MG63 (cell line): ENCODE results near the gene PRKCG. TPM values are rescaled to one million over a fixed set of nuclear protein-coding genes. Genes with fewer than 3 reads are reported as not detected.
"Not testable (repeated sequence)": the region's sequence is repeated elsewhere in the genome, so short reads cannot be mapped to it uniquely, and the experiment has no call there.

ENCODE experiments used
- DNase-seq: peaks from one replicate; pipeline ENCODE4 v3.0.0-alpha.2; 2020
- H3K27me3 ChIP-seq: fragments of 250-450 bp; sonication (Bioruptor Pico); 2 replicates; pipeline ENCODE4 v1.5.1; 2020; ENCODE audit warnings: mild to moderate bottlenecking, moderate library complexity
- H3K36me3 ChIP-seq: fragments of 250-450 bp; sonication (Bioruptor Pico); 2 replicates; pipeline ENCODE4 v1.5.1; 2020; ENCODE audit warnings: mild to moderate bottlenecking, moderate library complexity
- H3K4me3 ChIP-seq: fragments of 250-450 bp; sonication (Bioruptor Pico); 2 replicates; pipeline ENCODE4 v1.5.1; 2020; ENCODE audit warnings: mild to moderate bottlenecking, moderate library complexity
- H3K9me3 ChIP-seq: fragments of 250-450 bp; sonication (Bioruptor Pico); 2 replicates; pipeline ENCODE4 v1.5.1; 2020; ENCODE audit warnings: mild to moderate bottlenecking, moderate library complexity
- total RNA-seq: library from RNA; depleted of rRNA; stranded (reverse); fragments of >200 nt; shearing (Covaris generic); gene quantifications from 2 replicates; pipeline ENCODE4 v1.2.3, GENCODE V29; 2014; ENCODE audit warnings: low replicate concordance

PRKCG gene
- total RNA-seq, 1 experiment from 2014 or later = not detected

- H3K4me3 ChIP-seq = peak overlapping the region; percentile 97
- peaks cover 35% of the 10 kb centered on the region for H3K36me3 ChIP-seq
- peak; percentile 97 for DNase-seq
- H3K27me3 ChIP-seq = no peaks in the 10 kb centered on the region
- H3K9me3 ChIP-seq = no peaks in the 10 kb centered on the region
Measured at GRCh38 chr19:53868892-53869804, 12.8 kb upstream of the PRKCG start.

DNA sequence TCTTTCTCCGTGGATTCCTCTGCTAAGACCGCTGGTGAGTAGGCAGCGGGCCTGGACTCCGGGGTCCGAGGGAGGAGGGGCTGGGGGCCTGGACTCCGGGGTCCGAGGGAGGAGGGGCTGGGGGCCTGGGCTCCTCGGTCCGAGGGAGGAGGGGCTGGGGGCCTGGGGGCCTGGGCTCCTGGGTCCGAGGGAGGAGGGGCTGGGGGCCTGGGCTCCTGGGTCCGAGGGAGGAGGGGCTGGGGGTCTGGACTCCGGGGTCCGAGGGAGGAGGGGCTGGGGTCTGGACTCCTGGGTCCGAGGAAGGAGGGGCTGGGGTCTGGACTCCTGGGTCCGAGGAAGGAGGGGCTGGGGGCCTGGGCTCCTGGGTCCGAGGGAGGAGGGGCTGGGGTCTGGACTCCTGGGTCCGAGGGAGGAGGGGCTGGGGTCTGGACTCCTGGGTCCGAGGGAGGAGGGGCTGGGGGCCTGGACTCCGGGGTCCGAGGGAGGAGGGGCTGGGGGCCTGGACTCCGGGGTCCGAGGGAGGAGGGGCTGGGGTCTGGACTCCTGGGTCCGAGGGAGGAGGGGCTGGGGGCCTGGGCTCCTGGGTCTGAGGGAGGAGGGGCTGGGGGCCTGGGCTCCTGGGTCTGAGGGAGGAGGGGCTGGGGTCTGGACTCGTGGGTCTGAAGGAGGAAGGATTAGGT lies 12.1 kb upstream of the PRKCG start:
- H3K4me3 ChIP-seq = peak overlapping the region; percentile 97
- not testable (repeated sequence) for H3K9me3 ChIP-seq, DNase-seq, H3K27me3 ChIP-seq
- H3K36me3 ChIP-seq = peaks cover 43% of the 10 kb centered on the region

GRCh38 chr19:53870485-53870844 lies 11.5 kb upstream of the PRKCG start:
- no peaks in the 10 kb centered on the region for H3K27me3 ChIP-seq
- H3K36me3 ChIP-seq = peaks cover 44% of the 10 kb centered on the region
- DNase-seq = no peak
- H3K4me3 ChIP-seq = peak overlapping the region; percentile 20
- no peaks in the 10 kb centered on the region for H3K9me3 ChIP-seq

DNA sequence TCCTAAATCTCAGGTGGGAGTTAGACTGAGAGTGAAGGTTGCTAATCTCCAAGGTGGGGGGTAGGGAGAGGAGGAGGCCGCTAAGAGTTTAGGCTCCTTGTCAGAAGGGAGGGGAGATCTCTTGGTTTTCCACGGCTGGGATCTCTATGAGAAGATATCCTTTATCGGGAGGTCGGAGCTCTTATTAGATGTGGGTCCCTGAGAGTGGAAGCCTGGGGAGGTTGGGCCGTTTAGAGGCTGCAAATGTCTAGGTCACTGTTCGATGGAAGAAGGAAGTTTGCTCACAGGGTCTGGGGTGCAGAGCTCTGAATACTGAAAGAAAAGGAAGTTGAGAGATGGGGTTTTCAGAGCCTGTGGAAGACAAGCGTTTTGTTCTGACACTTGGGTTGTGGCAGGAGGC lies 10.5 kb upstream of the PRKCG start:
- H3K4me3 ChIP-seq = no peak overlapping the region
- H3K9me3 ChIP-seq = no peaks in the 10 kb centered on the region
- no peaks in the 10 kb centered on the region for H3K27me3 ChIP-seq
- DNase-seq = no peak
- peaks cover 49% of the 10 kb centered on the region for H3K36me3 ChIP-seq

- DNase-seq = no peak
- no peaks in the 10 kb centered on the region for H3K9me3 ChIP-seq
- peaks cover 52% of the 10 kb centered on the region for H3K36me3 ChIP-seq
- H3K4me3 ChIP-seq = no peak overlapping the region
- no peaks in the 10 kb centered on the region for H3K27me3 ChIP-seq
Measured at GRCh38 chr19:53872762-53873161, 9.2 kb upstream of the PRKCG start.

DNA sequence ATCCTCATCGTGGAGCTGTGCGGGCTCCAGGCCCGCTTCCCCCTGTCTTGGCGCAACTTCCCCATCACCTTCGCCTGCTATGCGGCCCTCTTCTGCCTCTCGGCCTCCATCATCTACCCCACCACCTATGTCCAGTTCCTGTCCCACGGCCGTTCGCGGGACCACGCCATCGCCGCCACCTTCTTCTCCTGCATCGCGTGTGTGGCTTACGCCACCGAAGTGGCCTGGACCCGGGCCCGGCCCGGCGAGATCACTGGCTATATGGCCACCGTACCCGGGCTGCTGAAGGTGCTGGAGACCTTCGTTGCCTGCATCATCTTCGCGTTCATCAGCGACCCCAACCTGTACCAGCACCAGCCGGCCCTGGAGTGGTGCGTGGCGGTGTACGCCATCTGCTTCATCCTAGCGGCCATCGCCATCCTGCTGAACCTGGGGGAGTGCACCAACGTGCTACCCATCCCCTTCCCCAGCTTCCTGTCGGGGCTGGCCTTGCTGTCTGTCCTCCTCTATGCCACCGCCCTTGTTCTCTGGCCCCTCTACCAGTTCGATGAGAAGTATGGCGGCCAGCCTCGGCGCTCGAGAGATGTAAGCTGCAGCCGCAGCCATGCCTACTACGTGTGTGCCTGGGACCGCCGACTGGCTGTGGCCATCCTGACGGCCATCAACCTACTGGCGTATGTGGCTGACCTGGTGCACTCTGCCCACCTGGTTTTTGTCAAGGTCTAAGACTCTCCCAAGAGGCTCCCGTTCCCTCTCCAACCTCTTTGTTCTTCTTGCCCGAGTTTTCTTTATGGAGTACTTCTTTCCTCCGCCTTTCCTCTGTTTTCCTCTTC lies 8.0 kb upstream of the PRKCG start:
- no peaks in the 10 kb centered on the region; the same call in 1 of the 2 replicates for H3K27me3 ChIP-seq
- H3K9me3 ChIP-seq = no peaks in the 10 kb centered on the region
- DNase-seq = no peak
- H3K4me3 ChIP-seq = no peak overlapping the region
- H3K36me3 ChIP-seq = peaks cover 52% of the 10 kb centered on the region

DNA sequence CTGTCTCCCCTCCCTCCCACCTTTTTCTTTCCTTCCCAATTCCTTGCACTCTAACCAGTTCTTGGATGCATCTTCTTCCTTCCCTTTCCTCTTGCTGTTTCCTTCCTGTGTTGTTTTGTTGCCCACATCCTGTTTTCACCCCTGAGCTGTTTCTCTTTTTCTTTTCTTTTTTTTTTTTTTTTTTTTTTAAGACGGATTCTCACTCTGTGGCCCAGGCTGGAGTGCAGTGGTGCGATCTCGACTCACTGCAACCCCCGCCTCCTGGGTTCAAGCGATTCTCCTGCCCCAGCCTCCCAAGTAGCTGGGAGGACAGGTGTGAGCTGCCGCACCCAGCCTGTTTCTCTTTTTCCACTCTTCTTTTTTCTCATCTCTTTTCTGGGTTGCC lies 7.4 kb upstream of the PRKCG start:
- H3K36me3 ChIP-seq = peaks cover 52% of the 10 kb centered on the region
- DNase-seq = no peak
- H3K27me3 ChIP-seq = peaks cover 3% of the 10 kb centered on the region
- H3K4me3 ChIP-seq = no peak overlapping the region
- no peaks in the 10 kb centered on the region for H3K9me3 ChIP-seq

DNA sequence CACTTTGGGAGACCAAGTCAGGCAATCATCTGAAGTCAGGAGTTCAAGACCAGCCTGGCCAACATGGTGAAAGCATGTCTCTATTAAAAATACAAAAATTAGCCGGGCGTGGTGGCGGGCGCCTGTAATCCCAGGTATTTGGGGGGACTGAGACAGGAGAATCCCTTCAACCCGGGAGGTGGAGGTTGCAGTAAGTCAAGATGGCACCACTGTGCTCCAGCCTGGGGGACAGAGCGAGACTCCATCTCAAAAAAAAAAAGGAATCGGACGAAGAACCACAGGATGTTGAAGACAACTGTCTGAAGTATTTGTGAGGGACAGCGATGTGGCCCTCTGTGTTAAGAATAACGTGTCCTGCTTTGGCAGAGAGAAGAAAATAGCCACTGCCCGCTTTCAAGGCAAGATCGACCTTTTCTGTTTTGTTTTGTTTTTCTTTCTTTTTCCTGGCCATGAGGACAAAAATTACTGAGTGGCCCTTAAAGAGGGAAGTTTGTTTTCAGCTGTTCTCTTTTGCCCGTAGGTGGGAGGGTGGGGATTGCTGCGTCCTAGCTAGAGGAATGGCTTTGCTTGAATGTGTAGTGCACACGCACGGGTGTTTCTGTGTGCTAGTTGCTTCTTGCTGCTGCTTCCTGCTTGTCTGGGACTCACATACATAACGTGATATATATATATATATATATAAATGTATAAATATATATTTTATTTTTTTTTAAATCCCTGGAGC lies 6.2 kb upstream of the PRKCG start:
- Histone ChIP-seq H3K27me3 (peaks cover 7% of the 10 kb centered on the region), H3K36me3 (peaks cover 47% of the 10 kb centered on the region), H3K4me3 (no peak overlapping the region), H3K9me3 (no peaks in the 10 kb centered on the region)
- no peak for DNase-seq

DNA sequence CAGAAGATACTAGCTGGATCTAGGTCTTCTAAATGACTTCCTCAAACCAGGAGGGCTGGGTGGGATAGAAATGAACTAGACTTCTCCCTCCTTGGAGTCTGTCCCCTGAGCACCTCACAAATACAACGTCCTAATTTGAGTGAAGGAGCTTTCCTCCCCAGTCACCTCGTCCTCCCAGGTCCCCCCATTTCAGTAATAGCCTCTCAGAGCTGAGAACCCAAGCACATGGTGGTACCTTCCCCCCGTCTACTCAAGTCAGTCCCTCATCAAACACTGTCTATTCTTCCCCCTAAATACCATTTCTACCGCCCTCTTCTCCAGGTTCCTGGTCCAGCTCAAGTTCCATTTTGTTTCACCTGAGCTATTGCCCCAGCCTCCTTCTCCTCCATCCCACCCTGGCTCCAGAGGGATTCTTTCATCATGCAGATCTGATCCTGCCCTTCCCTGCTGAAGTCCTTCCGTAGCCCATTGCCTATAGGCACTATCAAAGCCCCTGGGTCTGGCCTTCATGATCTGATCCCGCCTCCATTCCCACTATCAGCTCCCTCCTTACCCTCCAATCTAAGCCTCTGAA lies 5.3 kb upstream of the PRKCG start:
- Histone ChIP-seq H3K9me3 (no peaks in the 10 kb centered on the region), H3K27me3 (peaks cover 15% of the 10 kb centered on the region), H3K36me3 (peaks cover 38% of the 10 kb centered on the region), H3K4me3 (no peak overlapping the region)
- no peak for DNase-seq

DNA sequence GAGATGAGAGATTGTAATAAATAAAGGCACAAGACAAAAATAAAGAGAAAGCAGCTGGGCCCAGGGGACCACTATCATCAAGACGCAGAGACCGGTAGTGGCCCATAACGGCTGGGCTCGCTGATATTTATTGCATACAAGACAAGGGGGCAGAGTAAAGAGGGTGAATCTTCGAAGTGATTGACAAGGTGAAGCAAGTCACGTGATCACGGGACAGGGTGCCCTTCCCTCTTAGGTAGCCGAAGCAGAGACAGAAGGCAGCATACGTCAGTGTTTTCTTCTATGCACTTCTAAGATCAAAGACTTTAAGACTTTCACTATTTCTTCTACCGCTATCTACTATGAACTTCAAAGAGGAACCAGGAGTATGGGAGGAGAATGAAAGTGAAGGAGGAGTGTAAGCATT lies 4.6 kb upstream of the PRKCG start:
- H3K4me3 ChIP-seq = no peak overlapping the region
- no peak for DNase-seq
- peaks cover 33% of the 10 kb centered on the region for H3K36me3 ChIP-seq
- no peaks in the 10 kb centered on the region for H3K9me3 ChIP-seq
- peaks cover 22% of the 10 kb centered on the region for H3K27me3 ChIP-seq

DNA sequence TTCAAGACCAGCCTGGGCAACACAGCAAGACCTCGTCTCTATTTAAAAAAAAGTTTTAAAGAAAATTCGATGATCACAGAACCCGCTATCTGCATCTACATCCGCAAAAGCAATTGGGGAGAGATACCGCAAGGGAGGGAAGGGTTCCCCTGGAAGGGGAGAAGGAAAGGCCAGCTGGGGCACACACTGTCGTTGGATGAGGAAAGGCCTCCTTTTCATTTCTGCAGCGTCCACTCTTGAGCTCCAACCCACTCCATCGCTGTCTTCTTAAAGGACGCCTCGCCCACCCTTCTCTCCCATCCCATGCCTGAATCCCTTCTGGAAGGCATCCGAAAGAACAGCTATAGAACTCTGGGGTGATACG lies 3.2 kb upstream of the PRKCG start:
- DNase-seq = no peak
- H3K36me3 ChIP-seq = peaks cover 21% of the 10 kb centered on the region
- peaks cover 33% of the 10 kb centered on the region for H3K27me3 ChIP-seq
- peak overlapping the region; percentile 48 for H3K4me3 ChIP-seq
- H3K9me3 ChIP-seq = no peaks in the 10 kb centered on the region

DNA sequence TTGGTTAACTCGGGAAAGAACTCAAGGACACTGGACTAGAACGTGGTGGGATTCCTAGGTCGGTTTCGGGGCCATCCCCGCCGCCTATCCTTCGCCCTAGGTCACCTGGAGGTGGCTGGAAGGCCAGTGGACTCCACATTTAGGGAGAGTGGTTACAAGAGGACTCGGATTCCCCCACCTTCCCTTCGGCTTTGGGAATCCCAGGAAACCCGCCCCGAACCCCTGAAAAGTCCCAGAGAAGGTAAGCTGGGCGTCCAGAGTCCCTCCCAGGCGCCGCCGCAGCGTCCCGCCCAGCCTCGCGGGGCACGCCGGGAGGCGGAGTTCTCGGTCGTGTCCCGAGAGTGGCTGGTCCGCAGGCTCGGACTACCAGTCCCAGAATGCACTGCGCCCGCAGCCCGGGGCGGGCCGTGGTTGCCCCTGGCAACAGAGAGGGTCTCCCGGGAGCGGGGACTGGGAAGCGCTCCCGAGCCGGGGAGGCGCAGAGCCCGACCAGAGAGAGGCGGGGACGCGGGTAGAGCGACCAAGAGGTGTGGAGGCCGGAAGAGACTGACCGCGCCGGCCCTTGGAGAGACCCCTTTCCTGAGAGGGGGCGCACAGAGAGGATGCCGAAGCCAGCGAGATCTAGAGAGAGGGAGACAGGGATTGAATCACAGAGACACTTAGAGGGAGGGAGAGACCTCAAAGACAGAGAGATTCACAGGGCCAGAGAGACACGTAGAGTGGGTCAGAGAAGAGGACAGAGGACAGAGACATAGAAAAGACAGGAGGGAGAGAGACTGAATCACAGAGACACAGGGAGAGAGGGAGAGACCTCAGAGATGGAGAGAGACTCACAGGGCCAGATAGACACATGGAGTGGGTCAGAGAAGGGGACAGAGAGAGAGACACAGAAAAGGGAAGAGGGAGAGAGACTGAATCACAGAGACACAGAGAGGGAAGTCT lies 2.6 kb upstream of the PRKCG start:
- Histone ChIP-seq H3K4me3 (peak overlapping the region; percentile 48), H3K36me3 (peaks cover 14% of the 10 kb centered on the region), H3K27me3 (peaks cover 39% of the 10 kb centered on the region), H3K9me3 (no peaks in the 10 kb centered on the region)
- DNase-seq = peak; percentile 88

DNA sequence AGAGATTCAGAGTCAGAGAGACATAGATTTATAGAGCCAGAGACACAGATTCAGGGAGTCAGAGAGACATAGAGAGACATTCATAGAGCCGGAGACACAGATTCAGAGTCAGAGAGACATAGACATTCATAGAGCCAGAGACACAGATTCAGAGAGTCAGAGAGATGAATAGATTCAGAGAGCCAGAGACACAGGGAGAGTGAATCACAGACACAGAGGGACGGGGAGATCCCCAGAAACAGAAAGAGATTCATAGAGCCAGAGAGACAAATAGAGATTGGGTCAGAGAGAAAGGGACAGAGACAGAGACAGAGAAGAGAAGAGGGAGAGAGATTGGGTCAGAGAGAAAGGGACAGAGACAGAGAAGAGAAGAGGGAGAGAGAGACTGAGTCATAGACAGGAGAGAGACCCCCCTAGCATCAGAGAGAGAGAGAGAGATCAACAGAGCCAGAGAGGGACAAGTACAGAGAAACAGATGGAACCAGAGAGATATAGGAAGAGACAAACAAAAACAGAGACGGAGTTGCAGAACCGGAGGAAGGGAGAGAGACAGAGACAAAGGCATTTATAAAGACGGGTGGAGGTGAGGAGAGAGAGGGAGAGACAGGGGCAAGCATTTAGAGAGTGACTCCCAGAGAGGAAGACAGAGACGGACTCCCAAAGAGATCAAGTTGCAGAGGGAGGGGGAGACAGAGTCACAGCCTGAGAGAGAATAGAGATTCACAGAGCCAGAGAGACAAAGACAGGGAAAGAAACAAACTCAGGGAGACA lies 1.1 kb upstream of the PRKCG start:
- Histone ChIP-seq H3K9me3 (no peaks in the 10 kb centered on the region), H3K4me3 (peak overlapping the region; percentile 24; the same call in 1 of the 2 replicates), H3K27me3 (peaks cover 53% of the 10 kb centered on the region), H3K36me3 (peaks cover 7% of the 10 kb centered on the region)
- no peak for DNase-seq

- Histone ChIP-seq H3K9me3 (no peaks in the 10 kb centered on the region), H3K27me3 (peaks cover 56% of the 10 kb centered on the region), H3K36me3 (no peaks in the 10 kb centered on the region), H3K4me3 (peak overlapping the region; percentile 24; the same call in 1 of the 2 replicates)
- no peak for DNase-seq
Measured at GRCh38 chr19:53882391-53883050, 524 bp downstream of the PRKCG start.
